ENCODE results near the gene CDC42BPG. TPM values are rescaled to one million over a fixed set of nuclear protein-coding genes. Genes with fewer than 3 reads are reported as not detected.

CDC42BPG gene
- total RNA-seq, 1 experiment from 2014 or later = 21.6 TPM

- CTCF ChIA-PET = interaction anchor here (0.6 to 22.9 kb wide), 4 partner anchors 12 to 34 kb away, joined by 3 to 372 read pairs (median 4); partner anchors contain the start of gene CDC42BPG
- POLR2A ChIA-PET = interaction anchor here (0.6 kb wide), 1 partner anchor 284 kb away, joined by 3 read pairs; no protein-coding TSS in a partner anchor
- H3K4me3 Mint-ChIP-seq = no peak overlapping the region
Observed at GRCh38 chr11:64881476-64881875, 37.0 kb upstream of the CDC42BPG start.

GRCh38 chr11:64880240-64881001, 36.0 kb upstream of the CDC42BPG start:
- TF ChIP-seq KAT7 (CRISPR knock-in tag; IDR thresholded peaks at IDR 0.05; ENCODE audit: borderline replicate concordance) = no peak
- no peak for TF ChIP-seq ZNF232 (CRISPR knock-in tag; IDR thresholded peaks at IDR 0.05)
- TF ChIP-seq, protein P1, sequence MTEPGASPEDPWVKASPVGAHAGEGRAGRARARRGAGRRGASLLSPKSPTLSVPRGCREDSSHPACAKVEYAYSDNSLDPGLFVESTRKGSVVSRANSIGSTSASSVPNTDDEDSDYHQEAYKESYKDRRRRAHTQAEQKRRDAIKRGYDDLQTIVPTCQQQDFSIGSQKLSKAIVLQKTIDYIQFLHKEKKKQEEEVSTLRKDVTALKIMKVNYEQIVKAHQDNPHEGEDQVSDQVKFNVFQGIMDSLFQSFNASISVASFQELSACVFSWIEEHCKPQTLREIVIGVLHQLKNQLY (CRISPR knock-in tag; IDR thresholded peaks at IDR 0.05) = no peak
- TF ChIP-seq ZNF396 (CRISPR knock-in tag; IDR thresholded peaks at IDR 0.05; ENCODE audit: borderline replicate concordance) = no peak
- no peak for TF ChIP-seq ZMAT4 (CRISPR knock-in tag; IDR thresholded peaks at IDR 0.05)
- TF ChIP-seq HMGXB4 (CRISPR knock-in tag; IDR thresholded peaks at IDR 0.05) = no peak
- no peak for TF ChIP-seq NFE2L1 (CRISPR knock-in tag; IDR thresholded peaks at IDR 0.05)
- no peak for TF ChIP-seq ZNF263 (CRISPR knock-in tag; IDR thresholded peaks at IDR 0.05; ENCODE audit: low read depth)
- TF ChIP-seq GRHL2 (CRISPR knock-in tag; IDR thresholded peaks at IDR 0.05; ENCODE audit: insufficient replicate concordance, severe bottlenecking) = no peak
- no peak for TF ChIP-seq ZNF423 (CRISPR knock-in tag; IDR thresholded peaks at IDR 0.05)
- no peak for TF ChIP-seq ERG (CRISPR knock-in tag; IDR thresholded peaks at IDR 0.05)
- Mint-ChIP-seq H3K36me3 (no peaks in the 10 kb centered on the region), H3K27ac (no peak overlapping the region), H3K4me1 (peaks cover 20% of the 10 kb centered on the region), H3K27me3 (ENCODE audit: low read depth) (peaks cover 7% of the 10 kb centered on the region), H3K4me3 (peak overlapping the region; percentile 98; the same call in 1 of the 2 replicates), H3K9me3 (no peaks in the 10 kb centered on the region)
- POLR2A ChIA-PET = interaction anchor here (0.6 kb wide), 1 partner anchor 15 kb away, joined by 4 read pairs; no protein-coding TSS in a partner anchor
- CTCF ChIA-PET = interaction anchor here (7.1 to 22.9 kb wide), 2 partner anchors 8 to 33 kb away, joined by 104 to 372 read pairs; partner anchors contain the start of gene CDC42BPG
- no peak for ATAC-seq
- no peak for DNase-seq (ENCODE audit: low spot score)

More at GRCh38 chr11:64881476-64881875, 37.0 kb upstream of the CDC42BPG start:
- H3K36me3 Mint-ChIP-seq = no peaks in the 10 kb centered on the region
- ATAC-seq (no peak), DNase-seq (ENCODE audit: low spot score) (no peak)
- H3K27me3 Mint-ChIP-seq (ENCODE audit: low read depth) = peaks cover 7% of the 10 kb centered on the region
- H3K4me1 Mint-ChIP-seq = peaks cover 19% of the 10 kb centered on the region
- H3K27ac Mint-ChIP-seq = no peak overlapping the region
- H3K9me3 Mint-ChIP-seq = no peaks in the 10 kb centered on the region
- no peak for TF ChIP-seq ZNF512 (CRISPR knock-in tag; IDR thresholded peaks at IDR 0.05; ENCODE audit: borderline replicate concordance)
- TF ChIP-seq NR3C1 (CRISPR knock-in tag; conservative IDR thresholded peaks at IDR 0.05; ENCODE audit: low read depth) = no peak
- no peak for TF ChIP-seq RORB (CRISPR knock-in tag; IDR thresholded peaks at IDR 0.05)
- TF ChIP-seq ZNF232 (CRISPR knock-in tag; IDR thresholded peaks at IDR 0.05) = no peak
- no peak for TF ChIP-seq ESRRA (CRISPR knock-in tag; IDR thresholded peaks at IDR 0.05; ENCODE audit: borderline replicate concordance)
- TF ChIP-seq SMAD4 (CRISPR knock-in tag; IDR thresholded peaks at IDR 0.05) = no peak
- TF ChIP-seq, protein P2, sequence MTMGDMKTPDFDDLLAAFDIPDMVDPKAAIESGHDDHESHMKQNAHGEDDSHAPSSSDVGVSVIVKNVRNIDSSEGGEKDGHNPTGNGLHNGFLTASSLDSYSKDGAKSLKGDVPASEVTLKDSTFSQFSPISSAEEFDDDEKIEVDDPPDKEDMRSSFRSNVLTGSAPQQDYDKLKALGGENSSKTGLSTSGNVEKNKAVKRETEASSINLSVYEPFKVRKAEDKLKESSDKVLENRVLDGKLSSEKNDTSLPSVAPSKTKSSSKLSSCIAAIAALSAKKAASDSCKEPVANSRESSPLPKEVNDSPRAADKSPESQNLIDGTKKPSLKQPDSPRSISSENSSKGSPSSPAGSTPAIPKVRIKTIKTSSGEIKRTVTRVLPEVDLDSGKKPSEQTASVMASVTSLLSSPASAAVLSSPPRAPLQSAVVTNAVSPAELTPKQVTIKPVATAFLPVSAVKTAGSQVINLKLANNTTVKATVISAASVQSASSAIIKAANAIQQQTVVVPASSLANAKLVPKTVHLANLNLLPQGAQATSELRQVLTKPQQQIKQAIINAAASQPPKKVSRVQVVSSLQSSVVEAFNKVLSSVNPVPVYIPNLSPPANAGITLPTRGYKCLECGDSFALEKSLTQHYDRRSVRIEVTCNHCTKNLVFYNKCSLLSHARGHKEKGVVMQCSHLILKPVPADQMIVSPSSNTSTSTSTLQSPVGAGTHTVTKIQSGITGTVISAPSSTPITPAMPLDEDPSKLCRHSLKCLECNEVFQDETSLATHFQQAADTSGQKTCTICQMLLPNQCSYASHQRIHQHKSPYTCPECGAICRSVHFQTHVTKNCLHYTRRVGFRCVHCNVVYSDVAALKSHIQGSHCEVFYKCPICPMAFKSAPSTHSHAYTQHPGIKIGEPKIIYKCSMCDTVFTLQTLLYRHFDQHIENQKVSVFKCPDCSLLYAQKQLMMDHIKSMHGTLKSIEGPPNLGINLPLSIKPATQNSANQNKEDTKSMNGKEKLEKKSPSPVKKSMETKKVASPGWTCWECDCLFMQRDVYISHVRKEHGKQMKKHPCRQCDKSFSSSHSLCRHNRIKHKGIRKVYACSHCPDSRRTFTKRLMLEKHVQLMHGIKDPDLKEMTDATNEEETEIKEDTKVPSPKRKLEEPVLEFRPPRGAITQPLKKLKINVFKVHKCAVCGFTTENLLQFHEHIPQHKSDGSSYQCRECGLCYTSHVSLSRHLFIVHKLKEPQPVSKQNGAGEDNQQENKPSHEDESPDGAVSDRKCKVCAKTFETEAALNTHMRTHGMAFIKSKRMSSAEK (CRISPR knock-in tag; IDR thresholded peaks at IDR 0.05; ENCODE audit: borderline replicate concordance) = no peak
- TF ChIP-seq, protein P3, sequence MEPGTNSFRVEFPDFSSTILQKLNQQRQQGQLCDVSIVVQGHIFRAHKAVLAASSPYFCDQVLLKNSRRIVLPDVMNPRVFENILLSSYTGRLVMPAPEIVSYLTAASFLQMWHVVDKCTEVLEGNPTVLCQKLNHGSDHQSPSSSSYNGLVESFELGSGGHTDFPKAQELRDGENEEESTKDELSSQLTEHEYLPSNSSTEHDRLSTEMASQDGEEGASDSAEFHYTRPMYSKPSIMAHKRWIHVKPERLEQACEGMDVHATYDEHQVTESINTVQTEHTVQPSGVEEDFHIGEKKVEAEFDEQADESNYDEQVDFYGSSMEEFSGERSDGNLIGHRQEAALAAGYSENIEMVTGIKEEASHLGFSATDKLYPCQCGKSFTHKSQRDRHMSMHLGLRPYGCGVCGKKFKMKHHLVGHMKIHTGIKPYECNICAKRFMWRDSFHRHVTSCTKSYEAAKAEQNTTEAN (CRISPR knock-in tag; IDR thresholded peaks at IDR 0.05) = no peak
